ENCODE data around the gene HCN1. TPM values are rescaled to one million over a fixed set of nuclear protein-coding genes. Genes with fewer than 3 reads are reported as not detected.

Gene HCN1
- total and polyA plus RNA-seq, 2 of the 4 experiments (the other 2 are of a cell fraction), result not detected

GRCh38 chr5:45372629-45373028 is 323.6 kb downstream of the HCN1 start:
- TF ChIP-seq NFE2L2 (IDR thresholded peaks at IDR 0.05; ENCODE audit: low read depth, low read length) (no peak), FOS (IDR thresholded peaks at IDR 0.05; ENCODE audit: low read depth, low read length) (no peak), SMC3 (IDR thresholded peaks at IDR 0.05; ENCODE audit: low read depth, low read length) (no peak), POLR2A (IDR thresholded peaks at IDR 0.05; ENCODE audit: low read depth, low read length) (no peak), RAD21 (IDR thresholded peaks at IDR 0.05; ENCODE audit: low read length) (no peak), CHD1 (IDR thresholded peaks at IDR 0.05; ENCODE audit: low read depth, low read length) (no peak), MXI1 (IDR thresholded peaks at IDR 0.05; ENCODE audit: borderline replicate concordance, low read depth, low read length) (no peak), USF2 (IDR thresholded peaks at IDR 0.05; ENCODE audit: low read depth, low read length) (no peak), CTCF (conservative IDR thresholded peaks at IDR 0.05; ENCODE audit: low read depth, low read length) (no peak)
- no peak overlapping the region for H2AK5ac ChIP-seq (ENCODE audit: low read depth, low read length)
- in situ Hi-C loops (cut with MboI; ENCODE audit: low sequenced_read_pairs), result no loop called here
- intact Hi-C loops (cut with micrococcal nuclease), result no loop called here
- no peak overlapping the region for H3K9ac ChIP-seq (ENCODE audit: low read depth, low read length)
- ATAC-seq (ENCODE audit: low read depth), result no peak
- H3K18ac ChIP-seq (ENCODE audit: low read depth, low read length), result no peak overlapping the region
- H3K79me1 ChIP-seq (ENCODE audit: low read depth in 1 of 2, low read length in 2 of 2), result no peaks in the 10 kb centered on the region
- DNase-seq, result no peak
- ChIA-PET CTCF (no interaction called here), POLR2A (ENCODE audit: unreplicated experiment) (no interaction called here)
- no peaks in the 10 kb centered on the region for H3K4me1 ChIP-seq (ENCODE audit: control insufficient read depth, insufficient read depth, low read length)
- H2BK120ac ChIP-seq (ENCODE audit: low read depth, low read length), result no peak overlapping the region
- no peaks in the 10 kb centered on the region for H3K36me3 ChIP-seq (ENCODE audit: control insufficient read depth, insufficient read depth, low read length)
- H3K4me2 ChIP-seq (ENCODE audit: low read depth, low read length), result no peak overlapping the region
- H4K91ac ChIP-seq (ENCODE audit: insufficient read depth, low read depth, low read length), result no peak overlapping the region
- H3K4me3 ChIP-seq (ENCODE audit: insufficient read depth, low read depth, low read length), result no peak overlapping the region
- H4K20me1 ChIP-seq (ENCODE audit: insufficient read depth, low read length), result no peaks in the 10 kb centered on the region
- BruUV-seq (replicated peaks), result no TSS peak
- no peak overlapping the region for H4K5ac ChIP-seq (ENCODE audit: low read depth, low read length)
- H2AK9ac ChIP-seq (replicated peaks; ENCODE audit: low read depth, low read length, poor library complexity), result no peak overlapping the region
- H2BK5ac ChIP-seq (ENCODE audit: low read depth, low read length, poor library complexity, severe bottlenecking), result no peak overlapping the region
- H3K23ac ChIP-seq (ENCODE audit: low read depth, low read length), result no peak overlapping the region
- H4K8ac ChIP-seq (ENCODE audit: low read depth in 2 of 2, low read length in 2 of 2), result no peak overlapping the region
- no peak overlapping the region for H2BK15ac ChIP-seq (ENCODE audit: low read depth, low read length)
- no peak overlapping the region for H3K4ac ChIP-seq (ENCODE audit: low read depth, low read length)
- H3K27me3 ChIP-seq (ENCODE audit: control insufficient read depth, insufficient read depth, low read length), result no peaks in the 10 kb centered on the region
- H2BK20ac ChIP-seq (ENCODE audit: low read depth, low read length), result no peak overlapping the region
- H3K27ac ChIP-seq (ENCODE audit: insufficient read depth, low read length), result no peak overlapping the region
- H3K14ac ChIP-seq (replicated peaks; ENCODE audit: low read depth, low read length), result no peak overlapping the region
- no peaks in the 10 kb centered on the region for H3K9me1 ChIP-seq (ENCODE audit: insufficient read depth, low read length)
- no peaks in the 10 kb centered on the region; the same call in 1 of the 2 replicates for H3K9me3 ChIP-seq (ENCODE audit: control insufficient read depth, insufficient read depth, low read length)
- H3K56ac ChIP-seq (ENCODE audit: extremely low read depth, insufficient read depth, low read length), result no peak overlapping the region
- 100% methylated on average over 1 of the region's 10 CpGs; no CpG with 5 or more reads in 1 of the 2 experiments for WGBS, 2 experiments (ENCODE audit: extremely low coverage in 2 of 2, insufficient read length in 1 of 2)
- no peak overlapping the region for H2AFZ ChIP-seq (replicated peaks; ENCODE audit: low read length, poor library complexity)
- dilution Hi-C loops (cut with HindIII; ENCODE audit: low sequenced_read_pairs, unreplicated experiment), result no loop called here

All from IMR-90 (cell line).